Heart right ventricle (tissue), 16 donors: Measurements from ENCODE around the gene CX3CR1. TPM values are rescaled to one million over a fixed set of nuclear protein-coding genes. Genes with fewer than 3 reads are reported as not detected.

Experiments used
- ATAC-seq, 8 donors: fragments of 200-7000 bp; cut with Tn5 transposase; one replicate each; pipeline ENCODE4 v1.9.1; 2020; ENCODE audit warnings: mild to moderate bottlenecking in 8 of 8, moderate library complexity in 8 of 8, moderate number of reproducible peaks in 1 of 8
- DNase-seq, 2 donors: peaks; one replicate each; pipeline ENCODE4 v3.0.0-alpha.2; 2020
- H3K27ac ChIP-seq, 10 donors: fragments of 200-600 bp; sonication (generic) in 2 of 10; one replicate each; pipeline versions ENCODE4 v1.5.0 to v1.8.0; 2020 to 2022; ENCODE audit warnings: mild to moderate bottlenecking in 3 of 10
- H3K27me3 ChIP-seq, 7 donors: fragments of 200-600 bp; one replicate each; pipeline ENCODE4 v1.8.0; 2021 to 2022; ENCODE audit warnings: mild to moderate bottlenecking in 2 of 7
- H3K36me3 ChIP-seq, 9 donors: fragments of 200-600 bp; sonication (generic) in 1 of 9; one replicate each; pipeline versions ENCODE4 v1.5.0 to v1.8.0; 2020 to 2022; ENCODE audit warnings: mild to moderate bottlenecking in 2 of 9
- H3K4me1 ChIP-seq, 9 donors: fragments of 200-600 bp; sonication (generic) in 1 of 9; one replicate each; pipeline versions ENCODE4 v1.5.0 to v1.8.0; 2020 to 2022; ENCODE audit warnings: mild to moderate bottlenecking in 4 of 9
- H3K4me3 ChIP-seq, 10 donors: fragments of 200-600 bp; sonication (generic) in 2 of 10; one replicate each; pipeline versions ENCODE4 v1.5.0 to v1.8.0; 2020 to 2022; ENCODE audit warnings: mild to moderate bottlenecking in 7 of 10, moderate library complexity in 2 of 10
- H3K9me3 ChIP-seq, 11 donors: fragments of 200-600 bp in 10 of 11; sonication (generic) in 2 of 11; one replicate each; pipeline versions ENCODE4 v1.5.0 to v1.8.0; 2013 to 2022; ENCODE audit warnings: mild to moderate bottlenecking in 2 of 11, control low read depth in 1 of 11, moderate library complexity in 1 of 11
- WGBS, 2 donors: extraction: QIAGEN DNeasy Blood & Tissue Kit; methylation state at CpG; one replicate each; pipeline ENCODE4 v1.1.7; 2013; ENCODE audit warnings: inconsistent platforms in 1 of 2; 5-methylcytosine and 5-hydroxymethylcytosine counted together
- intact Hi-C, 10 donors: fragments of 100-400 bp; cut with DNase I; formaldehyde crosslinking; loops; one replicate each; pipeline versions ENCODE4 v1.11.1 to v1.14.2; 2022
- polyA plus RNA-seq, 2 donors: library from polyadenylated mRNA; stranded (reverse); fragments of 200-250 nt; gene quantifications; one replicate each; pipeline ENCODE4 v1.2.3, GENCODE V29; 2013
- total RNA-seq, 10 donors: library from RNA; stranded (reverse); fragmentation: NEBNext Ultra II Directional in 3 of 10; extraction: Animal tissue kit (Norgen Biotek cat#: 25700) in 3 of 10; gene quantifications; one replicate each; pipeline versions ENCODE4 v1.2.1 to v1.2.4, GENCODE V29; 2021 to 2023
- TF ChIP-seq, protein P1 (sequence below), 9 donors: fragments of 200-600 bp; sonication (generic) in 2 of 9; IDR thresholded peaks; one replicate each; pipeline versions ENCODE4 v1.5.0 to v1.8.0; 2021 to 2022; ENCODE audit warnings: antibody characterized with exemption in 9 of 9, mild to moderate bottlenecking in 5 of 9, moderate library complexity in 1 of 9
- donor health status: Arrhythmogenic right ventricular cardiomyopathy.
- donor health status: ischemic (EF 13 %, LVEDD 7.1; RV severe dilation, severe dysfunction).
- donor health status: healthy with polysubstance abuse.
- donor health status: DM: no; HTN: yes; CAD: no.
- donor health status: DM: no; HTN: no; CAD: no.
- donor health status: ischemic (EF 25% LVEDD 6.9; RV normal size, moderate dysfunction).
- donor health status: ischemic (EF 25% LVEDD 5.7; RV mildly dilated, moderate dysfunction).
- donor health status: healthy.
- donor health status: DM: yes; HTN: yes; CAD: no.
- donor health status: Ischemic cardiomyopathy.
- donor health status: ischemic (EF 35%, LVEDD 5.7; RV mildly dilated, moderate dysfunction).
- donor health status: nonischemic (EF 11% LVEDD 7.7; RV severe dilation, severe dysfunction).
- donor health status: DM: yes; HTN: yes; CAD: no.
- donor health status: PGD.
- donor health status: ischemic (EF 29% LVEDD 5.4; RV normal size, mild dysfunction).
- donor health status: nonischemic (EF 23%, LVEDD 6.1; RV moderate dilation, normal function).

The CX3CR1 gene
- total and polyA plus RNA-seq, 12 donors, result 0.12 to 6.9 (median 0.88) TPM

DNA sequence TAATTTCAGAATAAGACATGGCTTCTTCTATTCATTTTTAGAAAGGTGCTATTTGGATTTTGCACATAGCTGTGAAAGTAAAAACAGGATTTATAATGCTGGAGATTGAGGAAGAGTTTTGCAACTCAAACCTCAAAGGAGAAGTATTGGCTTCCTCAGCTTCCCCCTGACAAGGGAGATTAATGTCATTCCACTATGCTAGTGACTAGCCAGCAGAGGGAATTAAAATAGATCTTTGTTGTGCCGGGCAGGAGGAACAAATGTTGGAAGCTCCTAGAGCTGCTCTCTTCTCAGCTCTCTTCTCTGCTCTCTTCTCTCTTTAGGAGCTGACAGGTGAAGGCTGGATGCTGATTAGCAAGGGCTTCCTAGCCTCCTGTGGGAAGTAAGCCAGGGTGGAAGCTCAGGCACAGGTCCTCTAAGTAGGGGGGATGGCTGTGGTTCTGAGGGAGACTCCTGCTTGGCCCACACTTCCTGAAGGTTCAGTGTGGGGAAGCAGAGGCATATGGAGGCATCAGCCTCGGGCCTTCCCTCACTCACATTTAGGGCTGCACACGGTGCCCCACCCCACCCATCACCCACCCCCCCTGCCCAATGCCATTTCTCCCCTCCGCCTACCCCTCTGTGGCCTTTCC is 29.6 kb downstream of the CX3CR1 start:
- intact Hi-C loops, result no loop called here
- ATAC-seq, result peak; percentile 64 to 88 (median 79)

DNA sequence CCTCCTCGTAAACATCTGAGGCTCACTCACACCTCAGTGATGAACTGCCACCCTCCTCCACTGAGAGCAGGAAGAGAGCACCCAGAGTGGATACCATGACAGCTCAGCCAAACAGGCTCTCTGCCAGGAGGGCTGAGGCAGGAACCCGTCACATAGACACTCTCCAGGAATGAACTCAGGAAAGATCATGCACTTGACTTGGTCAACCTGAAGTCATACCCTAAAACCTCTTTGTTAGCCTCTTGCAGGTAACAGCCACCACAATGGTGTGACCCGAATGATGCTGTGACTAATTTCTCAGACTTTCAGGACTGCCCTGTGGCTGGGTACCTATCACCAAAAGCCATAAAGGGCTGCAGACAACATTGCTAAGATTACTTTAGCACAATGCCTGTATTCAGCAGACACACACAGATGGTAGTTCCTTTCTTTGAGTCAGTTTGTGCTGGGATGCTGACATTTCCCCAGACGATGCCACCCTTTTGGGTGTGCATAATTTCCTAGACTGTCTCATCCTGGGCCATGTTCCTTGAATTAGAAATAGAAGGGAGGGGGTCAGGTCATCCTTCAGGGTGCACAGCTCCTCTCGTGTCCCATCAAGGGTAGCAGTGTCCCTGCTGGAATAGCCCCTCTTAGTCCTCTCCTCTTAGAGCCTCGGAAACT is 30.3 kb downstream of the CX3CR1 start:
- ATAC-seq (peak in 7 of 8 donors; percentile 17 to 79 (median 68)), DNase-seq (peak in 1 of 2 donors; percentile 37)
- Histone ChIP-seq H3K27ac (peak overlapping the region in 4 of 10 donors; percentile 20 to 75 (median 54)), H3K9me3 (peaks cover 0 to 2% (median 0%) of the 10 kb centered on the region in 11 donors), H3K27me3 (no peaks in the 10 kb centered on the region), H3K4me1 (peaks cover 0 to 37% (median 13%) of the 10 kb centered on the region in 9 donors), H3K36me3 (no peaks in the 10 kb centered on the region), H3K4me3 (no peak overlapping the region)
- 66 to 67% methylated on average over 6 of the region's 6 CpGs for WGBS, 2 donors
- intact Hi-C loops, result no loop called here
- TF ChIP-seq, protein P1, sequence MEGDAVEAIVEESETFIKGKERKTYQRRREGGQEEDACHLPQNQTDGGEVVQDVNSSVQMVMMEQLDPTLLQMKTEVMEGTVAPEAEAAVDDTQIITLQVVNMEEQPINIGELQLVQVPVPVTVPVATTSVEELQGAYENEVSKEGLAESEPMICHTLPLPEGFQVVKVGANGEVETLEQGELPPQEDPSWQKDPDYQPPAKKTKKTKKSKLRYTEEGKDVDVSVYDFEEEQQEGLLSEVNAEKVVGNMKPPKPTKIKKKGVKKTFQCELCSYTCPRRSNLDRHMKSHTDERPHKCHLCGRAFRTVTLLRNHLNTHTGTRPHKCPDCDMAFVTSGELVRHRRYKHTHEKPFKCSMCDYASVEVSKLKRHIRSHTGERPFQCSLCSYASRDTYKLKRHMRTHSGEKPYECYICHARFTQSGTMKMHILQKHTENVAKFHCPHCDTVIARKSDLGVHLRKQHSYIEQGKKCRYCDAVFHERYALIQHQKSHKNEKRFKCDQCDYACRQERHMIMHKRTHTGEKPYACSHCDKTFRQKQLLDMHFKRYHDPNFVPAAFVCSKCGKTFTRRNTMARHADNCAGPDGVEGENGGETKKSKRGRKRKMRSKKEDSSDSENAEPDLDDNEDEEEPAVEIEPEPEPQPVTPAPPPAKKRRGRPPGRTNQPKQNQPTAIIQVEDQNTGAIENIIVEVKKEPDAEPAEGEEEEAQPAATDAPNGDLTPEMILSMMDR (IDR thresholded peaks at IDR 0.05), result no peak

More for the DNA sequence above, 29.6 kb downstream of the CX3CR1 start:
- TF ChIP-seq, protein P1 (IDR thresholded peaks at IDR 0.05), result no peak
- no peaks in the 10 kb centered on the region for H3K27me3 ChIP-seq
- WGBS, 2 donors, result 48 to 56% methylated on average over 4 of the region's 4 CpGs
- H3K4me3 ChIP-seq, result no peak overlapping the region
- H3K4me1 ChIP-seq, result peaks cover 0 to 43% (median 17%) of the 10 kb centered on the region in 9 donors
- H3K9me3 ChIP-seq, result no peaks in the 10 kb centered on the region
- peak overlapping the region in 7 of 10 donors; percentile 20 to 75 (median 48) for H3K27ac ChIP-seq
- H3K36me3 ChIP-seq, result no peaks in the 10 kb centered on the region
- no peak for DNase-seq

GRCh38 chr3:39241561-39241960 is 38.3 kb downstream of the CX3CR1 start:
- Histone ChIP-seq H3K27me3 (no peaks in the 10 kb centered on the region), H3K36me3 (no peaks in the 10 kb centered on the region), H3K4me1 (peaks cover 0 to 12% (median 0%) of the 10 kb centered on the region in 9 donors), H3K9me3 (peaks cover 0 to 12% (median 0%) of the 10 kb centered on the region in 11 donors), H3K27ac (no peak overlapping the region), H3K4me3 (no peak overlapping the region)
- intact Hi-C loops, result no loop called here
- TF ChIP-seq, protein P1 (IDR thresholded peaks at IDR 0.05), result no peak
- no peak for DNase-seq
- ATAC-seq, result no peak

DNA sequence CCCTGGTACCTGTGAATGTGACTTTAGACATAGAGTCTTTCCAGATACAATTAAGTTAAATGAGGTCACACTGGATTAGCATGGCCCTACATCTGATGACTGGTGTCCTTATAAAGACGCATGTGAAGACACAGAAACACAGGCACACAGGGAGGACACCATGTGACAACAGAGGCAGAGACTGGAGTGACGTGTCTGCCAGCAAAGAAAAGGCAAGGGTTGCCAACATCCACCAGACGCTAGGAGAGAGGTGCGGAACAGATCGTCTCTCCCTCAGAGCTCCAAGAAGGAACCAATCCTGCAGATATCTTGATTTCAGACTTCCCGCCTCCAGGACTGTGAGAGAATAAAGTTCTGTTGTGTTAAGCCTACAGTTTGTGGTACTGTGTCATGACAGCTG is 42.8 kb downstream of the CX3CR1 start:
- H3K9me3 ChIP-seq, result no peaks in the 10 kb centered on the region
- H3K4me1 ChIP-seq, result peaks cover 0 to 31% (median 9%) of the 10 kb centered on the region in 9 donors
- no peak overlapping the region for H3K4me3 ChIP-seq
- 53 to 59% methylated on average over 6 of the region's 6 CpGs for WGBS, 2 donors
- peaks cover 0 to 8% (median 0%) of the 10 kb centered on the region in 7 donors for H3K27me3 ChIP-seq
- TF ChIP-seq, protein P1 (IDR thresholded peaks at IDR 0.05), result no peak
- H3K36me3 ChIP-seq, result no peaks in the 10 kb centered on the region
- intact Hi-C loops, result no loop called here
- ATAC-seq, result peak in 3 of 8 donors; percentile 44 to 61 (median 48)
- DNase-seq, result no peak
- H3K27ac ChIP-seq, result no peak overlapping the region
